Suppressor macrophage treated with lipopolysaccharide for 4 hours (primary cell): ENCODE measurements around the gene MOV10L1.
"Not testable (repeated sequence)": the region's sequence is repeated elsewhere in the genome, so short reads cannot be mapped to it uniquely, and the experiment has no call there.

ENCODE experiments used
- DNase-seq: peaks from one replicate; pipeline ENCODE4 v3.0.0-alpha.2; 2020

MOV10L1 gene

GRCh38 chr22:50111056-50111455 lies 21.2 kb downstream of the MOV10L1 start:
- no peak for DNase-seq

GRCh38 chr22:50112151-50113118 lies 22.6 kb downstream of the MOV10L1 start:
- DNase-seq: peak; percentile 45

GRCh38 chr22:50114221-50115021 lies 24.6 kb downstream of the MOV10L1 start:
- no peak for DNase-seq

- no peak for DNase-seq
Measured at GRCh38 chr22:50115693-50116092, 25.9 kb downstream of the MOV10L1 start.

- DNase-seq: no peak
Measured at GRCh38 chr22:50117168-50117762, 27.5 kb downstream of the MOV10L1 start.

- DNase-seq: no peak
Measured at GRCh38 chr22:50118129-50118528, 28.3 kb downstream of the MOV10L1 start.

- no peak for DNase-seq
Measured at GRCh38 chr22:50118557-50119168, 28.9 kb downstream of the MOV10L1 start.

GRCh38 chr22:50119169-50119767 lies 29.5 kb downstream of the MOV10L1 start:
- DNase-seq: no peak

- no peak for DNase-seq
Measured at GRCh38 chr22:50119768-50120251, 30.0 kb downstream of the MOV10L1 start.

- no peak for DNase-seq
Measured at GRCh38 chr22:50121202-50121740, 31.5 kb downstream of the MOV10L1 start.

GRCh38 chr22:50123119-50123518 lies 33.3 kb downstream of the MOV10L1 start:
- DNase-seq: no peak

GRCh38 chr22:50125029-50125428 lies 35.2 kb downstream of the MOV10L1 start:
- DNase-seq: no peak

- no peak for DNase-seq
Measured at GRCh38 chr22:50129121-50129736, 39.4 kb downstream of the MOV10L1 start.

- DNase-seq: no peak
Measured at GRCh38 chr22:50131894-50132293, 42.1 kb downstream of the MOV10L1 start.

- no peak for DNase-seq
Measured at GRCh38 chr22:50134481-50134880, 44.7 kb downstream of the MOV10L1 start.

- DNase-seq: no peak
Measured at GRCh38 chr22:50136581-50137015, 46.8 kb downstream of the MOV10L1 start.

GRCh38 chr22:50137277-50137676 lies 47.5 kb downstream of the MOV10L1 start:
- DNase-seq: not testable (repeated sequence)

- no peak for DNase-seq
Measured at GRCh38 chr22:50138041-50138440, 48.2 kb downstream of the MOV10L1 start.

- no peak for DNase-seq
Measured at GRCh38 chr22:50138988-50139387, 49.2 kb downstream of the MOV10L1 start.

- DNase-seq: no peak
Measured at GRCh38 chr22:50139843-50140415, 50.1 kb downstream of the MOV10L1 start.

- no peak for DNase-seq
Measured at GRCh38 chr22:50140615-50141014, 50.8 kb downstream of the MOV10L1 start.
